ENCODE data around the gene NRXN3.

The NRXN3 gene

DNA sequence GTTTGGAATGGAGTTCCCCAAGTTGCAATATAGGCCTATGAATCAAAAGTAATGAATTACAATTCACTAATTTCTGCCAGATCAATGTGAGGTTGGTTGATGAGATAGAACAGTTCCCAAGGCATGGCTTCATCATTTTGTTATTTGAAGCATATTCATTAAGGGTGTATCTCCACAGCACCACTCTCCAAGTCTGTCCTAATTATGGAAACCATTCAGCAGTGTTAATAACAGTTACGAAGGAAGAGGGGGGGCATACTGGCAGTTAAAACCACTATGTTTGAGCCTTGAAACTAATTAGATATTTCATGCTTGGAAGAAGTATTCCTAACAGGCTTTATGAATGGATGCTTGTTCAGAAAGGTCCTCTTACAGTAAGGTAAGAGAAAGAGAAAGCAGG, 1520.8 kb downstream of the NRXN3 start:
- TF ChIP-seq, protein P1, sequence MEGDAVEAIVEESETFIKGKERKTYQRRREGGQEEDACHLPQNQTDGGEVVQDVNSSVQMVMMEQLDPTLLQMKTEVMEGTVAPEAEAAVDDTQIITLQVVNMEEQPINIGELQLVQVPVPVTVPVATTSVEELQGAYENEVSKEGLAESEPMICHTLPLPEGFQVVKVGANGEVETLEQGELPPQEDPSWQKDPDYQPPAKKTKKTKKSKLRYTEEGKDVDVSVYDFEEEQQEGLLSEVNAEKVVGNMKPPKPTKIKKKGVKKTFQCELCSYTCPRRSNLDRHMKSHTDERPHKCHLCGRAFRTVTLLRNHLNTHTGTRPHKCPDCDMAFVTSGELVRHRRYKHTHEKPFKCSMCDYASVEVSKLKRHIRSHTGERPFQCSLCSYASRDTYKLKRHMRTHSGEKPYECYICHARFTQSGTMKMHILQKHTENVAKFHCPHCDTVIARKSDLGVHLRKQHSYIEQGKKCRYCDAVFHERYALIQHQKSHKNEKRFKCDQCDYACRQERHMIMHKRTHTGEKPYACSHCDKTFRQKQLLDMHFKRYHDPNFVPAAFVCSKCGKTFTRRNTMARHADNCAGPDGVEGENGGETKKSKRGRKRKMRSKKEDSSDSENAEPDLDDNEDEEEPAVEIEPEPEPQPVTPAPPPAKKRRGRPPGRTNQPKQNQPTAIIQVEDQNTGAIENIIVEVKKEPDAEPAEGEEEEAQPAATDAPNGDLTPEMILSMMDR (IDR thresholded peaks at IDR 0.05) = no peak
- no peak overlapping the region for H3K4me3 ChIP-seq
- no peak overlapping the region for H3K27ac ChIP-seq
- no peak for DNase-seq (ENCODE audit: low spot score)

DNA sequence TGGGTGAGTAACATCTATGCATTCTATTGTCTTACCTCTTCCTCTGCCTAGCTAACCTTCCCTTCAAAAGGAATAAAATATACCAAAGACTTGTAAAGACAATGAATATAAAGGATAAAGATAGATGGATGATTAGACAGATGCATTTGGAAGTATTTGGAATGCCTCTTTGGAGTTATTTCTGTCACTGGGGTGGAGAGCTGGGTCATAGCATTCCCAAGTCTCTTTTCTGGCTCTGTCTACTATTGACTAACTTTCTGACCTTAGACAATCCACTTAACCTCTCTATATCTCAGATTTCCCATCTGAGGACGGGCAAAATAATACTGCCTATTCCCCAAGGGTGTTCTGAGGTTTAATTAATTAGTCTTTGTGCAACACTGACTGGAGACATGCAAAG, 1523.8 kb downstream of the NRXN3 start:
- no peak for DNase-seq (ENCODE audit: low spot score)
- Histone ChIP-seq H3K27ac (no peak overlapping the region), H3K4me3 (no peak overlapping the region)
- TF ChIP-seq, protein P1 (IDR thresholded peaks at IDR 0.05) = no peak

DNA sequence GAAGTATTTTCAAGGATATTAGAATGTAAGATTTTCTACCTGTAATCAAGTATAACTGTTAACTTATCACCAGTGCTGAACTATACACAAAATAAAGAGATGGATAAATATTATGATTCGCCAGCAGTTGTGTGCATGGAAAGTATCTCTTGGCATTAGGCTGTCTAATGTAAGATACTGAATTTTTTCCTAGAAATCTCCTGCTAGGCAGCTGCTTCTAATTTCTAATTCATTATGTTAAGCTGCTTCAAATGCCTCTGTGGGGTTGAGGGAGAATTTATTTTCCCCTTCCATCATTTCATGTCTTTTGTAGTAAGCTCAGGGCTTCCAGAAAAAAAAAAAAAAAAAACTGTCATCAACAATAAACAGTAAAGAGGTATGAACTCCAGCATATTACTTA, 1525.1 kb downstream of the NRXN3 start:
- TF ChIP-seq, protein P1 (IDR thresholded peaks at IDR 0.05) = no peak
- no peak overlapping the region for H3K4me3 ChIP-seq
- no peak for DNase-seq (ENCODE audit: low spot score)
- no peak overlapping the region for H3K27ac ChIP-seq

DNA sequence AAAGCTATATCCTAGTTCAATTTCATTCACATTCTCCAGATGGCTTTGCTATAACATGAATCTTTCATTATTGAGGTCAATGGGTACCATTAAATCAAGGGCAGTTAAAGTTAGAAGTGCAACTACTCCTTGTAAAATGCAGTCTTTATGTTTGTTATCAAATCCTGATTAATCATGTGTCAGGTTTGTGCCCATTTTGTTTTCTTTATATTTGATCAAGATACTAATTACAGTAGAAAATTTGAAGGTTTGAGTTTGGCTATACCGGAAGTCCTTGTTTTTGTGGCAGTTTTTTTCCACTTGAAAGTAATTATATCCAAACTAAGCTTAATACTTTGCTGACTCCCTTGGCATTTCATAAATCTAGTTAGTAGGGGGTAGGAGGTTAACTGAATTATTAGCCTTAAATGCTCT, 1528.1 kb downstream of the NRXN3 start:
- Histone ChIP-seq H3K27ac (no peak overlapping the region), H3K4me3 (no peak overlapping the region)
- DNase-seq (ENCODE audit: low spot score) = no peak
- TF ChIP-seq, protein P1 (IDR thresholded peaks at IDR 0.05) = no peak

DNA sequence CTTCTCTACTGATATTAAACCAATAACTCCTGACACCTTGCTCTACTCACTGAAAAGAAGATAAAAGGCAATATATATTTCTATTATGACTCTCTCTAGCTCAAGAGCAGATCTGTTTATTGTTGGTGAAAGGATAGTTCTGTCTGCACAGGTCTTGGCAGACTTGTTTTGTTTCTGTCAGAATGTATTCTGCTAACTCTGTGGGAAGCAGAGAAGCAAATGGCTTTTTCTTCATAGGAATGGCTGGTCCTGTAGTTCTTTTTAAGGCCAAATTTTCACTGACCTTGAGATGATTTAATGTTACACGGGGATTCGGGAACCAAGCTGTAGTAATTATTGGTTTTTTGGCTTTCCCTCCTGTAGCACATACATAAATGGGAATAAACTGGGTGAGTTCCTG, 1529.0 kb downstream of the NRXN3 start:
- Histone ChIP-seq H3K27ac (no peak overlapping the region), H3K4me3 (no peak overlapping the region)
- TF ChIP-seq, protein P1 (IDR thresholded peaks at IDR 0.05) = no peak
- DNase-seq (ENCODE audit: low spot score) = no peak

DNA sequence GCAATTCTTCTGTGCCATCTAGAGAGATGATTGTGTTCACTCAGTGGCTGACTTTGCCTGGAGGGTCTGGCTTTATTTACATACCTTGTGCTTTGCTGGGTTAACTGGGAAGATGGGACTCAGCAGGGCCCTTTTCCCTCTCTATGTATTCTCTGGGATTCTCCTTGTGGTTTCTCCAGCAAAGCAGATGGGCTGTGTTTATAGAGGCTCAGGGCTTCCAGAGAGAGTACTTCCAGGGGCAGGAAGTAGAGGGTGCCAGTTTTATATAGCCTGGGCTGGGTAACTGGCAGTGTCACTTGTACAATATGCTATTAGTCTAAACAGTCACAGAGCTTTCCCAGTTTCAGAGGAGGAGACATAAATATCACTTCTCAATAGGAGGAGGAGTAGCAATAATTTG, 1531.2 kb downstream of the NRXN3 start:
- Histone ChIP-seq H3K27ac (no peak overlapping the region), H3K4me3 (no peak overlapping the region)
- TF ChIP-seq, protein P1 (IDR thresholded peaks at IDR 0.05) = no peak
- DNase-seq (ENCODE audit: low spot score) = no peak

DNA sequence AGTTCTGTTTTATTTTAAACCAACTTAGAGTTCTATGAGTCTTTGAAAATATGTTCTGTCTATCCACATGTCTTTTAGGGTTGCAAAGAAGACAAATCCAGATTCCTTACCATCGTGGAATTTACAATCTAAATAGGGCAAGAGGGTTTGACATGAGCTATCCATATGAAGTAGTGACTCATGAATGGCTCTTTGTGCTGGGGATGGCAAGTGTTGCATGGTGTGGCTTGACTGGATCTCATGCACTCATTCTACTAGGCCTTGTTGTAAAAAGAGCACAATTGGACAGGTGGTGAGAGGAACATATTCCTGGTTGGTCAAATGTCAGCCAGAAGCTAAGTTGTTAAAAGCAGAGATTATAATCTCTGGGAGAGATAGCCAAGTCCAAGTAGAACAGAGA, 1532.0 kb downstream of the NRXN3 start:
- no peak overlapping the region for H3K27ac ChIP-seq
- TF ChIP-seq, protein P1 (IDR thresholded peaks at IDR 0.05) = no peak
- DNase-seq (ENCODE audit: low spot score) = no peak
- no peak overlapping the region for H3K4me3 ChIP-seq

Measured in coronary artery (tissue), 2 donors.